Mononuclear cell (primary cell): ENCODE measurements around the gene IFITM10. TPM values are rescaled to one million over a fixed set of nuclear protein-coding genes. Genes with fewer than 3 reads are reported as not detected.

Experiments
- H3K27me3 ChIP-seq: 2 replicates; pipeline ENCODE4 v1.6.0; 2011; ENCODE audit warnings: low read length, control low read depth; ENCODE audit not compliant: insufficient read depth
- H3K4me1 ChIP-seq: 2 replicates; pipeline ENCODE4 v1.5.1; 2011; ENCODE audit warnings: mild to moderate bottlenecking, low read length, control low read depth; ENCODE audit not compliant: insufficient read depth
- H3K4me3 ChIP-seq: 2 replicates; pipeline ENCODE4 v1.5.1; 2011; ENCODE audit warnings: mild to moderate bottlenecking, low read length, moderate library complexity
- H3K9me3 ChIP-seq: 2 replicates; pipeline ENCODE4 v1.5.1; 2011; ENCODE audit warnings: low read depth, mild to moderate bottlenecking, control low read depth, low read length
- total RNA-seq: library from RNA; depleted of rRNA; stranded (reverse); fragments of >200 nt; gene quantifications from one replicate; pipeline ENCODE4 v1.2.3, GENCODE V29; 2012

IFITM10 gene
- total RNA-seq, result 4.8 TPM

GRCh38 chr11:1750481-1750839 lies at the start of gene IFITM10:
IFITM10 (minus strand) TSS chr11:1750595; CDS start chr11:1750442, 153 bp downstream.
- peaks cover 11% of the 10 kb centered on the region for H3K27me3 ChIP-seq
- H3K9me3 ChIP-seq, result no peaks in the 10 kb centered on the region
- peaks cover 65% of the 10 kb centered on the region for H3K4me1 ChIP-seq
- no peak within 1 kb of the TSS for H3K4me3 ChIP-seq

DNA sequence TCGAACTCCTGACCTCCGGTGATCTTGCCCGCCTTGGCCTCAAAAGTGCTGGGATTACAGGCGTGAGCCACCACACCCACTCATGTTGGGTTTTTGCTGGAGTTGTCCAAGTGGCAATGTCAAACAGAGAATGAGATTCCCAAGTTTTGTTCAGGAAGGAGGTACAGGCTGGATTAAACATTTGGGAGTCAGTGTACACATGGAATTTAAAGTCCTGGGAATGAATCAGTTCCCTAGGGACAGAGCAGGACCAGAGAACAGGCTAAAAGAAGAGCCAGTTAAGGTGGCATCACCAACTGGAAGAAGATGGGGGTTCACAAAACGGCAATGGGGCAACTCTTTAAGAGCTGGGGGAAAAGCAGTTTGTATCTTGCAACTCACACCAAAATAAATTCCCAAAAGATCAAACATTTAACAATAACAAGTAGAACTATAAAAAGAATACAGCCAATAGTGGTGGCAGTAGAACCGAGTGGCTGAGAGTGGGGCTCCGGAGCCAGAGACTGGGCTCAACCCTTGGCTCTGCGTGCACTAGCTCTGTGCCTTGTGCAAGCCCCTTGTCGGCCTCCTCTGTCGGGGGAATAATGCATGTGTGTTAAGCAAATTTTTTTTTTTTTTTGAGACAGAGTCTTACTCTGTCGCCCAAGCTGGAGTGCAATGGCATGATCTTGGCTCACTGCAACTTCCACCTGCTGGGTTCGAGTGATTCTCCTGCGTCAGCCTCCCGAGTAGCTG lies 47.2 kb upstream of the IFITM10 start:
- Histone ChIP-seq H3K27me3 (peaks cover 5% of the 10 kb centered on the region), H3K4me3 (no peak overlapping the region), H3K4me1 (peaks cover 1% of the 10 kb centered on the region), H3K9me3 (no peaks in the 10 kb centered on the region)

DNA sequence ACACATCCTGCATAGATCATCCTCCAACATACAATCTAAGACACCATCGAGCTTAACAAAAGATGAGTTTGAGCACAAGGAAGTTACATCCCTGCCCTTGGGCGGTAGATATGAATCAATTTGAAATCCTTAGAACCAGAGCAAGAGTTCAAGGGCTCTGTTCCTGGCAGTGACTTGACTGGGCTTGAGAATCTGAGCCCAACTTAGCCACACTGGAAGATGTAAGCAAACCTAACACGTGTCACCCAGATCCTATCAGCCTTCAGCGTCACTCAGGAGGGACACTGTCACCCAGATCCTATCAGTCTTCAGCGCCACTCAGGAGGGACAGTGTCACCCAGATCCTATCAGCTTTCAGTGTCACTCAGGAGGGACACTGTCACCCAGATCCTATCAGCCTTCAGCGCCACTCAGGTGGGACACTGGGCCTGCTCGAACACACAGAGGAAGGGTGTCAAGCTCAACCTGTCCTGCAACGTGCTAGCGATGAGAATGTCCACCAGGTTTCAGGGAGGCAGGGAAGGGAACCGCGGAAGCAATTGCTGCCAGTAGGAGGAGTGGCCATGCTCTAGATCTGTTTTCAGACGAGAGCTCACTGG lies 46.1 kb upstream of the IFITM10 start:
- Histone ChIP-seq H3K9me3 (no peaks in the 10 kb centered on the region), H3K4me3 (no peak overlapping the region), H3K27me3 (peaks cover 5% of the 10 kb centered on the region), H3K4me1 (peaks cover 6% of the 10 kb centered on the region)

- Histone ChIP-seq H3K9me3 (no peaks in the 10 kb centered on the region), H3K4me1 (peaks cover 6% of the 10 kb centered on the region), H3K27me3 (no peaks in the 10 kb centered on the region), H3K4me3 (no peak overlapping the region)
These were observed 42.7 kb upstream of the IFITM10 start for GRCh38 chr11:1793081-1793480.

GRCh38 chr11:1792461-1792860 lies 42.1 kb upstream of the IFITM10 start:
- H3K9me3 ChIP-seq, result no peaks in the 10 kb centered on the region
- H3K27me3 ChIP-seq, result no peaks in the 10 kb centered on the region
- H3K4me3 ChIP-seq, result no peak overlapping the region
- peaks cover 6% of the 10 kb centered on the region for H3K4me1 ChIP-seq

- H3K27me3 ChIP-seq, result no peaks in the 10 kb centered on the region
- H3K4me3 ChIP-seq, result no peak overlapping the region
- no peaks in the 10 kb centered on the region for H3K9me3 ChIP-seq
- peaks cover 7% of the 10 kb centered on the region for H3K4me1 ChIP-seq
These were observed 41.5 kb upstream of the IFITM10 start for GRCh38 chr11:1791912-1792311.

GRCh38 chr11:1786466-1786865 lies 36.1 kb upstream of the IFITM10 start:
- Histone ChIP-seq H3K9me3 (no peaks in the 10 kb centered on the region), H3K4me3 (no peak overlapping the region), H3K27me3 (no peaks in the 10 kb centered on the region), H3K4me1 (peaks cover 45% of the 10 kb centered on the region)

DNA sequence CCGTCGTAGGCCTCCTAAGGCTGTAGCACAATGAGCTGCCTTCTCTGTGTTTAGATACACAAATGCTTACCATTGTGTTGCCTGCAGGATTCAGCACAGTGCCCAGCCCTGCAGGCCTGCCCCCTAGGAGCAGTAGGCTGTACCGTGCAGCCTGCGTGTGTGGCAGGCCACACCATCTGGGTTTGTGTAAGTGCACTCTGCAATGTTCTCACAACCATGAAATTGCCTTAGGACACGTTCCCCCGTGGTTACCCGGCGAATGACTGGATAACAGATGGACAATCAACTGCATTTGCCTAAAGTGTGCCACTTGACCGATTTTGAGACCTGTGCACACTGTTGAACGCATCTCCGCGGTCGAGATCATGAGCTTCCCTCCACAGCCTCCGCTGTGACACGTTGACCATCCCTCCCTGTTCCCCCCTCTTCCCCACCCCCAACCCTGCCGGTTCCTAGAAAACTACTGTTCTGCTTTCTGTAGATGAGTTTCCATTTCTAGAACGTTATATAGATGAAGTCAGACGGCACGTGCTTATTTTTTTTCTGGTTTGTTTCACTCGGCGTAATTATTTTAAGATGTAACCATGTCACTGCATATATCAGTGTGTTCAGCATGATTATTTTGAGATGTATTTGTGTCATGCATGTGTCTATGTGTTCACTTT lies 35.5 kb upstream of the IFITM10 start:
- Histone ChIP-seq H3K9me3 (no peaks in the 10 kb centered on the region), H3K4me1 (peaks cover 51% of the 10 kb centered on the region), H3K27me3 (no peaks in the 10 kb centered on the region), H3K4me3 (no peak overlapping the region)

DNA sequence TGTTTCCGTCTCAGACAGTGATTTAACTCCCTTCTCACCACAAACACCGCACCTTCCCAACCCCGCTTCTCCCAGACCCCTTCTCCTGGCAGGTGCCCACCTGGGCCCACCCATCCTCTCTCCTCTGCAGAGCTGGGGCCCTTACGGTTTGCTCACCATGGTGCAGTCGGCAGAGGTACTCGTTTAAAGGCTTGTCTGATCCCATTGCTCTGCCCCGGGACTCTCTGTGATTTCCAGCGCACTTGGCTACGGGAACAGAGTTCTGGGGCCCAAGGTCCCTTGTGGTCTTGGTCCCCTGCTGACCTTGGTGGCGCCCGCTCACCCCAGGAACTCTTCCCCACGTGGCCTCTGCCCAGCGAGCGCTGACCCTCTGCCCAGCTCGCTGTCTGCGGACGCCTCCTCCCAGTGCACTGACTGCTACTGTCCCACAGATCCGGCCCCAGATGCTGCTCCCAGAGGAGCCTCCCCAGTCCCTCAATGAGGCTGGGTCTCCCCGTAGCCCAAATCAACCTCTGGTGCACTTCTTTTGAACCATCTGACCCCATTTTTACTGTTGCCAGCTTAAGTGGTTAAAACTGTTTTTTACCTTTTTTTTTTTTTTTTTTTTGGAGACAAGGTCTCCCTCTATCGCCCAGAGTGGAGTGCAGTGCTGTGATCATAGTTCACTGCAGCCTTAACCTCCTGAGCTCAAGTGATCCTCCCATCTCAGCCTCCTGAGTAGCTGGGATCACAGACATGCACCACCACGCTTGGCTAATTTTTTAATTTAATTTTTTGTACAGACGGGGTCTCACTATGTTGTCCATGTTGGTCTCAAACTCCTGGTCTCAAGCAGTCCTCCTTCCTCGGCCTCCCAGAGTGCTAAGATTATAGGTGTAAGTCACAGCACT lies 34.6 kb upstream of the IFITM10 start:
- Histone ChIP-seq H3K4me3 (no peak overlapping the region), H3K27me3 (no peaks in the 10 kb centered on the region), H3K4me1 (peaks cover 59% of the 10 kb centered on the region), H3K9me3 (no peaks in the 10 kb centered on the region)

- Histone ChIP-seq H3K9me3 (no peaks in the 10 kb centered on the region), H3K4me1 (peaks cover 70% of the 10 kb centered on the region), H3K27me3 (no peaks in the 10 kb centered on the region), H3K4me3 (no peak overlapping the region)
These were observed 33.5 kb upstream of the IFITM10 start for GRCh38 chr11:1783725-1784529.

- H3K9me3 ChIP-seq, result no peaks in the 10 kb centered on the region
- peaks cover 79% of the 10 kb centered on the region for H3K4me1 ChIP-seq
- no peaks in the 10 kb centered on the region for H3K27me3 ChIP-seq
- no peak overlapping the region for H3K4me3 ChIP-seq
These were observed 32.7 kb upstream of the IFITM10 start for GRCh38 chr11:1782831-1783724.

- H3K27me3 ChIP-seq, result no peaks in the 10 kb centered on the region
- H3K9me3 ChIP-seq, result no peaks in the 10 kb centered on the region
- H3K4me3 ChIP-seq, result no peak overlapping the region
- peaks cover 88% of the 10 kb centered on the region for H3K4me1 ChIP-seq
These were observed 31.7 kb upstream of the IFITM10 start for GRCh38 chr11:1782031-1782590.

GRCh38 chr11:1781593-1781975 lies 31.2 kb upstream of the IFITM10 start:
- Histone ChIP-seq H3K27me3 (no peaks in the 10 kb centered on the region), H3K4me3 (no peak overlapping the region), H3K9me3 (no peaks in the 10 kb centered on the region), H3K4me1 (peaks cover 89% of the 10 kb centered on the region)
